ENCODE results near the gene DYRK1A. TPM values are rescaled to one million over a fixed set of nuclear protein-coding genes. Genes with fewer than 3 reads are reported as not detected.

DYRK1A gene
- total RNA-seq, 1 donor from 2014 or later = 50.3 TPM

DNA sequence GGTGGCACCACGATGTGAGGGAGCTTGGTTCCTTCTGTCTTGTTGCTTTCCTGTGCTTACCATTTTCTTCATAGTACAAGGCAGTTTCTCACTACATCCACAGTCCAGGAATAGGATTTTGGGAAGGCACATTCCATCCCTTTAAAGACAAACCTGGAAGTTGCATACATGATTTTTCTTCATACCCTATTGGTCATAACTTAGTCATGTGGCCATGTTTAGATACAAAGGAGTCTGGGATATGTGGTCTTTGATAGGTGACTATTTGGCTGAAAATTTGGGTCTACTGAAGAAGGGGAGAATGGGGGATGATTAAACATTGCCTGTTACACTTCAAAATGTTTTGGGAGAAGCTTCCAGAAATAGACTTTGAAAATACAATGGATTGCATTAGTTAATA, 7.0 kb downstream of the DYRK1A start:
- no peak for DNase-seq (ENCODE audit: low spot score)

DNA sequence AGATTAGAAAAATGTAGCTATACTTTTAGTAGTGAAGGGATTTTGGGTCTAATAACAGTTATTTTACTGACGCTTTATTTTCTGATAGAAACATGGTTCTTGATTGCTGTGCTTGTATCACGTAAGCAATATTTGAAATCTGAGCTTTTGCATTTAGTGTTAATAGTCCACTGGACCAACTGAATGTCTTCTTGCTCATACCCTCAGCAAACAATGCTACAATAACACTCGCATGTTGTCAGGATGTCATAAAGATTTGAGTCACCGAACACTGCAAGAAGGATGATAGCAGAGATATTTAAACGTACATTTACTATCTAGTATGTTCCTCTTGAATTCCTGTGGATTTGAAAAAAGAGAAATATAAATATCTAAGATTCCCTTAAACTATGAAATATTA, 7.5 kb downstream of the DYRK1A start:
- H3K36me3 Mint-ChIP-seq (ENCODE audit: low read depth) = no peaks in the 10 kb centered on the region
- DNase-seq (ENCODE audit: low spot score) = no peak
- H3K4me1 Mint-ChIP-seq (ENCODE audit: low read depth) = peaks cover 78% of the 10 kb centered on the region
- no peaks in the 10 kb centered on the region for H3K9me3 Mint-ChIP-seq (ENCODE audit: low read depth)
- no peaks in the 10 kb centered on the region for H3K27me3 Mint-ChIP-seq (ENCODE audit: low read depth)
- no peak overlapping the region for H3K4me3 Mint-ChIP-seq (ENCODE audit: unreplicated experiment)
- H3K27ac Mint-ChIP-seq (ENCODE audit: unreplicated experiment) = peak overlapping the region; percentile 87
- TF ChIP-seq, protein P1, sequence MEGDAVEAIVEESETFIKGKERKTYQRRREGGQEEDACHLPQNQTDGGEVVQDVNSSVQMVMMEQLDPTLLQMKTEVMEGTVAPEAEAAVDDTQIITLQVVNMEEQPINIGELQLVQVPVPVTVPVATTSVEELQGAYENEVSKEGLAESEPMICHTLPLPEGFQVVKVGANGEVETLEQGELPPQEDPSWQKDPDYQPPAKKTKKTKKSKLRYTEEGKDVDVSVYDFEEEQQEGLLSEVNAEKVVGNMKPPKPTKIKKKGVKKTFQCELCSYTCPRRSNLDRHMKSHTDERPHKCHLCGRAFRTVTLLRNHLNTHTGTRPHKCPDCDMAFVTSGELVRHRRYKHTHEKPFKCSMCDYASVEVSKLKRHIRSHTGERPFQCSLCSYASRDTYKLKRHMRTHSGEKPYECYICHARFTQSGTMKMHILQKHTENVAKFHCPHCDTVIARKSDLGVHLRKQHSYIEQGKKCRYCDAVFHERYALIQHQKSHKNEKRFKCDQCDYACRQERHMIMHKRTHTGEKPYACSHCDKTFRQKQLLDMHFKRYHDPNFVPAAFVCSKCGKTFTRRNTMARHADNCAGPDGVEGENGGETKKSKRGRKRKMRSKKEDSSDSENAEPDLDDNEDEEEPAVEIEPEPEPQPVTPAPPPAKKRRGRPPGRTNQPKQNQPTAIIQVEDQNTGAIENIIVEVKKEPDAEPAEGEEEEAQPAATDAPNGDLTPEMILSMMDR (IDR thresholded peaks at IDR 0.05) = no peak

More for the DNA sequence above, 7.0 kb downstream of the DYRK1A start:
- no peaks in the 10 kb centered on the region for H3K27me3 Mint-ChIP-seq (ENCODE audit: low read depth)
- no peaks in the 10 kb centered on the region for H3K36me3 Mint-ChIP-seq (ENCODE audit: low read depth)
- H3K4me3 Mint-ChIP-seq (ENCODE audit: unreplicated experiment) = no peak overlapping the region
- TF ChIP-seq, protein P1 (IDR thresholded peaks at IDR 0.05) = no peak
- H3K27ac Mint-ChIP-seq (ENCODE audit: unreplicated experiment) = peak overlapping the region; percentile 65
- H3K4me1 Mint-ChIP-seq (ENCODE audit: low read depth) = peaks cover 78% of the 10 kb centered on the region
- H3K9me3 Mint-ChIP-seq (ENCODE audit: low read depth) = no peaks in the 10 kb centered on the region

DNA sequence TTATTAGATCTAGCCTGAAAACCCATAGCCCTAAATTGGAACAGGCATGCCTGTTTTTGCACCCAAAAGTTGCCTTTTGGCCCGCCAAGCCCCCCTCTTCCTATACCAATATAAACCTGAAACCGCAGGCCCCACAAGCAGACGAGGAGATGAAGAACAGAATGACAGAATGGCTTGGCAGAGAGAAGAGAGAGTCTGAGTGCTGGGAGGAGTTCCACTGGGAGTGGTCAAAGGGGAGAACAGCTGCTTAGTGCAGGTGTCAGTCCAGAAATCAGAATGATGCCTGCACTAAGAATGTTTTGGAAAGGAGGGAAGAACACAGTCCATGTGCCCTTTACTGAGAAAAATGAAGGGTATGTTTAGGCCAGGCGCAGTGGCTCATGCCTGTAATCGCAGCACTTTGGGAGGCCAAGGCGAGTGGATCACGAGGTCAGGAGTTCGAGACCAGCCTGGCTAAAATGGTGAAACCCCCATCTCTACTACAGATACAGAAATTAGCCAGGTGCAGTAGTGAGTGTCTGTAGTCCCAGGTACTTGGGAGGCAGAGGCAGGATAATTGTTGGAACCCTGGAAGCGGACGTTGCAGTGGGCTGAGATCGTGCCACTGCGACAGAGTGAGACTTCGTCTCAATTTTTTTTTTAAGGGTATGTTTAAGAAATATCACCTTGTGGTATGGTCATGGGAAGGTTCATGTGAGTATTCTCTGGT, 9.4 kb downstream of the DYRK1A start:
- Mint-ChIP-seq H3K27ac (ENCODE audit: unreplicated experiment) (peak overlapping the region; percentile 37), H3K9me3 (ENCODE audit: low read depth) (no peaks in the 10 kb centered on the region), H3K4me3 (ENCODE audit: unreplicated experiment) (no peak overlapping the region), H3K4me1 (ENCODE audit: low read depth) (peaks cover 77% of the 10 kb centered on the region), H3K36me3 (ENCODE audit: low read depth) (no peaks in the 10 kb centered on the region), H3K27me3 (ENCODE audit: low read depth) (no peaks in the 10 kb centered on the region)
- TF ChIP-seq, protein P1 (IDR thresholded peaks at IDR 0.05) = no peak
- DNase-seq (ENCODE audit: low spot score) = no peak

DNA sequence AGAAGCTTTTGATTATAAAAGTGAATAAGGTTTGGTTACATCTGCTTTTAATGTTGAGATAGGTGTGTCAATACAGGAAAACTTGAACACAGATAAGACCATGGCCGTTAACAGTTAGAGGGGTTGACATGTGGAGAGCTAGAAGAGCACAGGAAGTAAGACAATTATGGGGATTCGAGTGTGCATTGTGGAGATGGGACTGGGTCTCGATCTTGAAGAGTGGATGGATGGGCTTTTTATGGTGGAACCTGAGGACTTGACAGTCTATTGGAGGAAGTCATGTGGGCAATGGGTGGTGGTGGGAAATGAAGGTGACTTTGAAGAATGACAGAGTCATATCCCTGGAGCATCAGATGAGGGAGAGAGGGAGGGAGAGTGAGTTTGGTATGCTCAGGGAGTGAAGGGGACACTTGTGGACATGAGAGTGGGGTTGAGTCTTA, 12.1 kb downstream of the DYRK1A start:
- no peak overlapping the region for H3K4me3 Mint-ChIP-seq (ENCODE audit: unreplicated experiment)
- TF ChIP-seq, protein P1 (IDR thresholded peaks at IDR 0.05) = no peak
- DNase-seq (ENCODE audit: low spot score) = no peak
- peak overlapping the region; percentile 34 for H3K27ac Mint-ChIP-seq (ENCODE audit: unreplicated experiment)
- H3K27me3 Mint-ChIP-seq (ENCODE audit: low read depth) = no peaks in the 10 kb centered on the region
- H3K9me3 Mint-ChIP-seq (ENCODE audit: low read depth) = no peaks in the 10 kb centered on the region
- H3K36me3 Mint-ChIP-seq (ENCODE audit: low read depth) = no peaks in the 10 kb centered on the region
- peaks cover 74% of the 10 kb centered on the region for H3K4me1 Mint-ChIP-seq (ENCODE audit: low read depth)

DNA sequence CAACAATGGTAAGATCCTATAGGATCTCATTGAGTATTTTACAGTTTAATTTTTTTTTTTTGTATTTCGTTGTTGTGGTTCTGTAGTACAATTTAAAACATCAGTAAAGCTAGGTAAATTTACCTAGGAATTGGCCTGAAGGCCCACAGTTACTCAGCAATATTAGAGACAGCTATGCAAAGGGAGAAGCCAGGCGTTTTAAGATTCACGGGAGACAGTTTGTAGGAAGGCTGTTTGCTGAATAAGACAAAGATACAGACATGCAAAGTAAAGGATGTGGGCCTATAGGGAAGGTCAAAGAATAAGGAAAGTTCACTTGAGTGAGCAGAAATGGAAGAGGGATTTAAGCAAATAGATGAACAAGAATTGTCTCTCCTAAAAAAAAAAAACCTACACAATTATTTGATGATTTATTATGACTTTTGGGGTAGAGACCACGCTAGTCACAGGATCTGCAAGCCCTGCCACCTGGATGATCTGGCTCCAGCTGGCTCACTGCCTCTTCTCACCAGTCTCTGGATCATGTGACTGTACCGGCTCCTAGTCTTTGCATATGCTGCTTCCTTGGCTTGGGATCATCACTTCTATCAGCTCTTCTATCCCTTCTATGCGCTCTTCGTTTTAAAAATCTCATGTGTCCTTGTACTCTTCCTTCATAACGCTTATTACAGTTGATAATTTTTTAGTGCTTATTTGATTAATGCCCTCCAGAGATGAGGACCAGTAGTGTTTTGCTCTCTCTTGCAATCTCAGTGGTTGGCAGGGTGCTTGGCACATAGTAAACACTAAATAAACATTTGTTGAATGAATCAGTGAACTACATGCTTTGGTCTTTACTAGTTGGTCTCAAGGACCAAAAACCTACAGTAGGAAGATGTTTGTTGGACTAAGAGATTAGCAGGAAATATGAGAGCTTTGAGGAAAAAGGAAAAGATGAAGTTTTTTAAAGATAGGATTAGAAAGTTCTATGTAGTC, 14.1 kb downstream of the DYRK1A start:
- Mint-ChIP-seq H3K9me3 (ENCODE audit: low read depth) (no peaks in the 10 kb centered on the region), H3K27ac (ENCODE audit: unreplicated experiment) (peak overlapping the region; percentile 72), H3K36me3 (ENCODE audit: low read depth) (no peaks in the 10 kb centered on the region), H3K4me3 (ENCODE audit: unreplicated experiment) (no peak overlapping the region), H3K27me3 (ENCODE audit: low read depth) (no peaks in the 10 kb centered on the region), H3K4me1 (ENCODE audit: low read depth) (peaks cover 66% of the 10 kb centered on the region)
- DNase-seq (ENCODE audit: low spot score) = no peak
- TF ChIP-seq, protein P1 (IDR thresholded peaks at IDR 0.05) = no peak
